D721Med (cell line): ENCODE results near the gene CEP152.
"Not testable (repeated sequence)": the region's sequence is repeated elsewhere in the genome, so short reads cannot be mapped to it uniquely, and the experiment has no call there.

Experiments used
- DNase-seq: peaks from one replicate; pipeline ENCODE4 v3.0.0; 2011; ENCODE audit warnings: low spot score; ENCODE audit not compliant: insufficient read length
- FAIRE-seq: peaks from 2 replicates; lab custom pipeline; 2011; peaks lifted over from hg19 to GRCh38; lab: Jason Lieb, UNC
- CTCF ChIP-seq: IDR thresholded peaks from 2 replicates; pipeline ENCODE4 v1.5.1; 2012; ENCODE audit warnings: mild to moderate bottlenecking, control low read depth; ENCODE audit not compliant: insufficient read depth; ENCODE audit errors: missing control alignments

Gene CEP152

GRCh38 chr15:48796930-48797329, 13.9 kb downstream of the CEP152 start:
- no peak for TF ChIP-seq CTCF
- no peak for DNase-seq
- peak; percentile 32 for FAIRE-seq

- DNase-seq (no peak), FAIRE-seq (no peak)
- no peak for TF ChIP-seq CTCF
Measured at GRCh38 chr15:48796521-48796920, 14.3 kb downstream of the CEP152 start.

- no peak for TF ChIP-seq CTCF
- DNase-seq, result no peak
- no peak for FAIRE-seq
Measured at GRCh38 chr15:48795901-48796300, 15.0 kb downstream of the CEP152 start.

- no peak for TF ChIP-seq CTCF
- DNase-seq (no peak), FAIRE-seq (no peak)
Measured at GRCh38 chr15:48794697-48795134, 16.2 kb downstream of the CEP152 start.

- FAIRE-seq (no peak), DNase-seq (no peak)
- no peak for TF ChIP-seq CTCF
Measured at GRCh38 chr15:48792408-48792807, 18.5 kb downstream of the CEP152 start.

GRCh38 chr15:48790466-48791115, 20.3 kb downstream of the CEP152 start:
- not testable (repeated sequence) for DNase-seq, FAIRE-seq

- no peak for TF ChIP-seq CTCF
- DNase-seq, result no peak
- no peak for FAIRE-seq
Measured at GRCh38 chr15:48785712-48786111, 25.2 kb downstream of the CEP152 start.

- FAIRE-seq (no peak), DNase-seq (no peak)
- no peak for TF ChIP-seq CTCF
Measured at GRCh38 chr15:48785195-48785594, 25.7 kb downstream of the CEP152 start.
